OCI-LY3 (cell line): ENCODE data around the gene TACC2.
"Not testable (repeated sequence)": the region's sequence is repeated elsewhere in the genome, so short reads cannot be mapped to it uniquely, and the experiment has no call there.

ENCODE experiments used
- H2AFZ ChIP-seq: fragments of 200-600, 300-600 bp; shearing (Covaris generic); 2 replicates; pipeline ENCODE4 v1.6.0; 2014; ENCODE audit warnings: antibody characterized with exemption, low read depth, low read length
- H3K27ac ChIP-seq: fragments of 200-600, 300-600 bp; sonication (generic); 2 replicates; pipeline ENCODE4 v1.5.1; 2014; ENCODE audit warnings: mild to moderate bottlenecking, low read length, moderate library complexity, mixed read lengths
- H3K27me3 ChIP-seq: fragments of 200-600, 300-600 bp; sonication (generic); 2 replicates; pipeline ENCODE4 v1.6.1; 2014; ENCODE audit warnings: low read depth, low read length, mixed read lengths
- H3K36me3 ChIP-seq: fragments of 200-600, 300-600 bp; sonication (generic); replicated peaks from 2 replicates; pipeline ENCODE3; 2014; ENCODE audit warnings: low read depth, low read length, mixed read lengths
- H3K4me1 ChIP-seq: fragments of 300-600, 200-600 bp; sonication (generic); 2 replicates; pipeline ENCODE4 v1.6.1; 2014; ENCODE audit warnings: low read length, mixed read lengths
- H3K4me2 ChIP-seq: fragments of 200-600, 300-600 bp; sonication (generic); 2 replicates; pipeline ENCODE4 v1.6.1; 2014; ENCODE audit warnings: low read length, mixed read lengths
- H3K4me3 ChIP-seq: fragments of 300-600, 200-600 bp; sonication (generic); 2 replicates; pipeline ENCODE4 v1.5.1; 2014; ENCODE audit warnings: antibody characterized with exemption, mild to moderate bottlenecking, low read length, moderate library complexity
- H3K79me2 ChIP-seq: fragments of 300-600, 200-600 bp; shearing (Covaris generic); 2 replicates; pipeline ENCODE4 v1.6.1; 2014; ENCODE audit warnings: mild to moderate bottlenecking, low read length, mixed read lengths
- H3K9ac ChIP-seq: fragments of 300-600, 200-600 bp; shearing (Covaris generic); 2 replicates; pipeline ENCODE4 v1.6.0; 2014; ENCODE audit warnings: mild to moderate bottlenecking, low read length, moderate library complexity
- H3K9me3 ChIP-seq: fragments of 200-600, 300-600 bp; shearing (Covaris generic); 2 replicates; pipeline ENCODE4 v1.6.1; 2014; ENCODE audit warnings: low read length, mixed read lengths; ENCODE audit not compliant: insufficient read depth
- H4K20me1 ChIP-seq: fragments of 200-600, 300-600 bp; sonication (generic); 2 replicates; pipeline ENCODE4 v1.6.1; 2016; ENCODE audit warnings: low read length, mixed read lengths; ENCODE audit not compliant: insufficient read depth
- EZH2phosphoT487 ChIP-seq: fragments of 200-600 bp; shearing (Covaris generic); IDR thresholded peaks from 2 replicates; pipeline ENCODE4 v1.6.1; 2018; ENCODE audit warnings: antibody characterized with exemption, mixed run types, low read depth
- TF ChIP-seq, protein P1 (sequence below): fragments of 200-600, 300-600 bp; sonication (generic); IDR thresholded peaks from 2 replicates; pipeline ENCODE4 v1.5.1; 2014; ENCODE audit warnings: antibody characterized with exemption, low read length, low read depth

TACC2 gene

DNA sequence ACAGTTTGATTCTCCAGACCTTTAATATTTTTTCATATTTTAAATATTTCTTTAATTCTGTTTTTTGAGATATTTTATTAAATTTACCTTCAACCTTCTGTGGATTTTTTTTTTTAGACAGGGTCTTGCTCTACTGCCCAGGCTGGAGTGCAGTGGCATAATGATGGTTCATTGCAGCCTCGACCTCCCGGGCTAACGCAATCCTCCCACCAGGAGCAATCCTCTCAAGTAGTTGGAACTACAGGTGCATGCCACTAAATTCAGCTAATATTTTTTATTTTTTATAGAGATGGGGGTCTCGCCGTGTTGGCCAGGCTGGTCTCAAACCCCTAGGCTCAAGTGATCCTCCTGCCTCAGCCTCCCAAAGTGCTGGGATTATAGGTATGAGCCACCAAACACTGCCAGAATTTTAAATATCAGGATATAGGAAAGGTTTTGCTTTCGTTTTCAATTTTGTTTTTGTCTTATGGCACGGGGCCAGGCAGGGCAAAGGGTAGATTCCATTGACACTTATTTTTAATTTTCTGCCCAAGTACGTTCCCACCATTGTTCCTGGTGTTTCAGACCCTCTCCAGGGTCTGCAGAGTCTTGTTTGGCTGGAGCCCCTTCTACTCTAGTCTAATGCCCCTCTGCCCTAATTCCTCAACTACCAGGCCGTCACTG, 1.2 kb downstream of the TACC2 start:
- no peak overlapping the region for H2AFZ ChIP-seq
- no peaks in the 10 kb centered on the region for H3K79me2 ChIP-seq
- H3K9me3 ChIP-seq = no peaks in the 10 kb centered on the region

DNA sequence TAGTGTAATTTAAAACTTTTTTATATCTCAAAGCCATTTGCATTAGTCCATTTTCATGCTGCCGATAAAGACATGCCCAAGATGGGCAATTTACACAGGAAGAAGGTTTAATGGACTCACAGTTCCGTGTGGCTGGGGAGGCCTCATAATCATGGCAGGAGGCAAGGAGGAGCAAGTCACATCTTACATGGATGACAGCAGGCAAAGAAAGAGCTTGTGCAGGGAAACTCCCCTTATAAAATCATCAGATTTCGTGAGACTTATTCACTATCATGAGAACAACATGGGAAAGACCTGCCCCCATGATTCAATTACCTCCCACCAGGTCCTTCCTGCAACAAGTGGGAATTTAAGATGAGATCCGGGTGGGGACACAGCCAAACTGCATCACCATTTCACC, 2.8 kb downstream of the TACC2 start:
- not testable (repeated sequence) for H3K36me3 ChIP-seq, H2AFZ ChIP-seq, H3K4me3 ChIP-seq, H3K79me2 ChIP-seq, H4K20me1 ChIP-seq, H3K4me1 ChIP-seq, H3K9me3 ChIP-seq, H3K27me3 ChIP-seq, H3K27ac ChIP-seq, H3K9ac ChIP-seq, H3K4me2 ChIP-seq

More for the DNA sequence above, 1.2 kb downstream of the TACC2 start:
- Histone ChIP-seq H3K9ac (no peak overlapping the region), H3K36me3 (no peaks in the 10 kb centered on the region), H3K27ac (no peak overlapping the region), H4K20me1 (no peaks in the 10 kb centered on the region), H3K4me3 (no peak overlapping the region), H3K4me1 (no peaks in the 10 kb centered on the region), H3K27me3 (no peaks in the 10 kb centered on the region), H3K4me2 (no peak overlapping the region)
- TF ChIP-seq EZH2phosphoT487 = no peak
- TF ChIP-seq, protein P1, sequence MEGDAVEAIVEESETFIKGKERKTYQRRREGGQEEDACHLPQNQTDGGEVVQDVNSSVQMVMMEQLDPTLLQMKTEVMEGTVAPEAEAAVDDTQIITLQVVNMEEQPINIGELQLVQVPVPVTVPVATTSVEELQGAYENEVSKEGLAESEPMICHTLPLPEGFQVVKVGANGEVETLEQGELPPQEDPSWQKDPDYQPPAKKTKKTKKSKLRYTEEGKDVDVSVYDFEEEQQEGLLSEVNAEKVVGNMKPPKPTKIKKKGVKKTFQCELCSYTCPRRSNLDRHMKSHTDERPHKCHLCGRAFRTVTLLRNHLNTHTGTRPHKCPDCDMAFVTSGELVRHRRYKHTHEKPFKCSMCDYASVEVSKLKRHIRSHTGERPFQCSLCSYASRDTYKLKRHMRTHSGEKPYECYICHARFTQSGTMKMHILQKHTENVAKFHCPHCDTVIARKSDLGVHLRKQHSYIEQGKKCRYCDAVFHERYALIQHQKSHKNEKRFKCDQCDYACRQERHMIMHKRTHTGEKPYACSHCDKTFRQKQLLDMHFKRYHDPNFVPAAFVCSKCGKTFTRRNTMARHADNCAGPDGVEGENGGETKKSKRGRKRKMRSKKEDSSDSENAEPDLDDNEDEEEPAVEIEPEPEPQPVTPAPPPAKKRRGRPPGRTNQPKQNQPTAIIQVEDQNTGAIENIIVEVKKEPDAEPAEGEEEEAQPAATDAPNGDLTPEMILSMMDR = no peak

DNA sequence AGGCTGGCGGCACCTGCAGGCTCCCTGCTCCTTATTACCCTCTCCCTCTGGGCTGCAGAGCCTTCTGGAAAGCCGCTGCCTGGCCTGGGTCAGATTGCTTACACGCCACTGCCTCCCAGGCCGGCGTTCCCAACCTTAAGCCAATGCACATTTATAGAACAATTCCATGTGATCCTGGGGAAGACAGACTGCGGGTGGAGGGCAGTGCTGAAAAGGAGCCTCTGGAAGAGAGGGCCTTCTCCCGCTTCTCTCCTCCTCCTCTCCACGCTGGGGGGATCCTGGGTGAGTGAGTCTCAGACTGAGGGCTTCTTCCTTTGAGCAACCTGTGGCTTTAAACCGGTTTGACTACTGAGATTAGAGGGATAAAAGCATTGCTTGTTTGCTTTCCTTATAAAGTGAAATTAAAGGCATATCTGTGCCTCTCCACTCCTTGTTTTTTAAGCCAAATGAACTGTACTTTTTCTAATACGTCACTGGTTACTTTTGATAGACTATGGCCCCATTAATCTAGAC, 5.5 kb downstream of the TACC2 start:
- H3K4me3 ChIP-seq = no peak overlapping the region
- TF ChIP-seq, protein P1 = no peak
- TF ChIP-seq EZH2phosphoT487 = no peak
- H4K20me1 ChIP-seq = no peaks in the 10 kb centered on the region
- H3K27ac ChIP-seq = no peak overlapping the region
- no peak overlapping the region for H3K4me2 ChIP-seq
- no peak overlapping the region for H3K9ac ChIP-seq
- no peaks in the 10 kb centered on the region for H3K27me3 ChIP-seq
- H3K79me2 ChIP-seq = no peaks in the 10 kb centered on the region
- H3K36me3 ChIP-seq = no peaks in the 10 kb centered on the region
- no peaks in the 10 kb centered on the region for H3K9me3 ChIP-seq
- H3K4me1 ChIP-seq = no peaks in the 10 kb centered on the region
- no peak overlapping the region for H2AFZ ChIP-seq

DNA sequence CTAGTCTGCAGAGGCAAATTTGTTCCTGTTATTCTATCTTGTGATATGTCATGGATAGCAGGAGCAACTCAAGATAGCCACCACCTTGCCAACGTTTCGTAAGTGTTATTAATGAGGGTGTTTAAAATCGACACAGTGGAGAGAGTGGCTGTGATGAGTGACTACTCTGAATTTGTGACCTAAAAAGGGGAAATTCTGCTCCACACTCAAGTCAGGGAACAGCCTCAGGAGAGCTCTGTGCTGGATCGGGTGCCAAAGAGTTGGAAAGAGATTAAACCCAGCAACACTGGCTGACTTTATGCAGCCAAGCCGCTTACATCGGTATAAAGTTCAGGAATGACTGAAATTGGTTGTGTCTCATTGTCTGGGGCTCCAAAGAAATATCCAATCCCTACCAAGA, 9.5 kb downstream of the TACC2 start:
- TF ChIP-seq EZH2phosphoT487 = no peak
- TF ChIP-seq, protein P1 = no peak
- H3K27me3 ChIP-seq = no peaks in the 10 kb centered on the region

More for the DNA sequence above, 9.5 kb downstream of the TACC2 start:
- H3K79me2 ChIP-seq = no peaks in the 10 kb centered on the region
- H3K9ac ChIP-seq = no peak overlapping the region
- H3K4me2 ChIP-seq = no peak overlapping the region
- H3K4me1 ChIP-seq = no peaks in the 10 kb centered on the region
- H3K4me3 ChIP-seq = no peak overlapping the region
- H3K9me3 ChIP-seq = no peaks in the 10 kb centered on the region
- H3K27ac ChIP-seq = no peak overlapping the region
- no peak overlapping the region for H2AFZ ChIP-seq
- no peaks in the 10 kb centered on the region for H4K20me1 ChIP-seq
- no peaks in the 10 kb centered on the region for H3K36me3 ChIP-seq
